GM10266 (cell line): ENCODE results near the gene LRRK1.

Source experiments
- DNase-seq: peaks from one replicate; pipeline ENCODE4 v3.0.0; 2012; ENCODE audit errors: extremely low spot score
- CTCF ChIP-seq: IDR thresholded peaks from 2 replicates; pipeline ENCODE4 v1.5.1; 2012; ENCODE audit warnings: mild to moderate bottlenecking, low read depth; ENCODE audit not compliant: control insufficient read depth, insufficient read depth; ENCODE audit errors: missing control alignments

The LRRK1 gene

GRCh38 chr15:101059381-101060341 is 140.5 kb downstream of the LRRK1 start:
- DNase-seq: no peak
- TF ChIP-seq CTCF: no peak

GRCh38 chr15:101060576-101061551 is 141.7 kb downstream of the LRRK1 start:
- no peak for DNase-seq
- TF ChIP-seq CTCF: no peak

GRCh38 chr15:101062063-101062462 is 142.9 kb downstream of the LRRK1 start:
- no peak for TF ChIP-seq CTCF
- DNase-seq: no peak

GRCh38 chr15:101062471-101063171 is 143.5 kb downstream of the LRRK1 start:
- TF ChIP-seq CTCF: no peak
- DNase-seq: no peak

GRCh38 chr15:101063212-101063611 is 144.1 kb downstream of the LRRK1 start:
- no peak for DNase-seq
- no peak for TF ChIP-seq CTCF

- DNase-seq: no peak
These were observed 145.0 kb downstream of the LRRK1 start for GRCh38 chr15:101063891-101064794.

More at GRCh38 chr15:101063891-101064794, 145.0 kb downstream of the LRRK1 start:
- no peak for TF ChIP-seq CTCF
